ENCODE results near the gene TIMM17A.
"Not testable (repeated sequence)": the region's sequence is repeated elsewhere in the genome, so short reads cannot be mapped to it uniquely, and the experiment has no call there.

The TIMM17A gene

GRCh38 chr1:201941420-201942128 lies 13.7 kb upstream of the TIMM17A start:
- DNase-seq: no peak

- DNase-seq: no peak
These were observed 13.2 kb upstream of the TIMM17A start for GRCh38 chr1:201942129-201942495.

- DNase-seq: no peak
These were observed 11.3 kb upstream of the TIMM17A start for GRCh38 chr1:201944002-201944401.

GRCh38 chr1:201944639-201945038 lies 10.7 kb upstream of the TIMM17A start:
- no peak for DNase-seq

GRCh38 chr1:201945157-201945556 lies 10.1 kb upstream of the TIMM17A start:
- no peak for DNase-seq

GRCh38 chr1:201945863-201946223 lies 9.5 kb upstream of the TIMM17A start:
- no peak for DNase-seq

GRCh38 chr1:201946224-201946908 lies 8.9 kb upstream of the TIMM17A start, which contains the start of gene LMOD1:
Gene LMOD1 (minus strand): TSS chr1:201946548. CDS start chr1:201946340, 208 bp downstream.
- DNase-seq: peak; percentile 89

- no peak for DNase-seq
These were observed 7.7 kb upstream of the TIMM17A start for GRCh38 chr1:201947697-201948008.

GRCh38 chr1:201949491-201949890 lies 5.8 kb upstream of the TIMM17A start:
- DNase-seq: no peak

- no peak for DNase-seq
These were observed 867 bp upstream of the TIMM17A start for GRCh38 chr1:201954263-201955008.

GRCh38 chr1:201955729-201956143 lies 433 bp downstream of the TIMM17A start:
- DNase-seq: no peak

- no peak for DNase-seq
These were observed 3.0 kb downstream of the TIMM17A start for GRCh38 chr1:201958348-201958747.

GRCh38 chr1:201962382-201962781 lies 7.1 kb downstream of the TIMM17A start:
- not testable (repeated sequence) for DNase-seq

- no peak for DNase-seq
These were observed 9.0 kb downstream of the TIMM17A start for GRCh38 chr1:201964261-201964660.

GRCh38 chr1:201966171-201966570 lies 10.9 kb downstream of the TIMM17A start:
- DNase-seq: no peak

- DNase-seq: no peak
These were observed 13.1 kb downstream of the TIMM17A start for GRCh38 chr1:201968202-201968925.

GRCh38 chr1:201970334-201971159 lies 15.2 kb downstream of the TIMM17A start:
- no peak for DNase-seq

- DNase-seq: peak; percentile 87
These were observed 26.8 kb downstream of the TIMM17A start for GRCh38 chr1:201982082-201982622.

GRCh38 chr1:201982623-201983379 lies 27.5 kb downstream of the TIMM17A start, which contains the start of gene RNPEP:
Gene RNPEP (plus strand): TSS chr1:201982648. CDS start chr1:201982667, 19 bp downstream.
- DNase-seq: peak; percentile 84

- DNase-seq: no peak
These were observed 28.1 kb downstream of the TIMM17A start for GRCh38 chr1:201983380-201983805.

GRCh38 chr1:201984446-201984845 lies 29.1 kb downstream of the TIMM17A start:
- no peak for DNase-seq
